OCI-LY7 (cell line): Measurements from ENCODE around the gene ANG. TPM values are rescaled to one million over a fixed set of nuclear protein-coding genes. Genes with fewer than 3 reads are reported as not detected.

Experiments
- BruUV-seq: library from RNA; stranded (reverse); fragments of 400-500 nt; replicated peaks from 2 replicates; lab custom pipeline; 2021; lab: Mats Ljungman, UMichigan
- CTCF ChIA-PET: fragments of 300-600 bp; sonication (Branson Sonifier 250); formaldehyde crosslinking; loops from one replicate; lab custom pipeline; 2022; ENCODE audit warnings: antibody characterized with exemption; ENCODE audit not compliant: unreplicated experiment; lab: Charles Lee
- POLR2A ChIA-PET: fragments of 300-600 bp; sonication (Branson Sonifier 250); formaldehyde crosslinking; loops from one replicate; lab custom pipeline; 2022; ENCODE audit warnings: antibody characterized with exemption; lab: Charles Lee
- DNase-seq: peaks from one replicate; pipeline ENCODE4 v3.0.0-alpha.2; 2015; ENCODE audit warnings: low spot score
- H2AFZ ChIP-seq: fragments of 200-600 bp; sonication (generic), shearing (Covaris generic); 2 replicates; pipeline ENCODE4 v1.6.1; 2014; ENCODE audit warnings: mild to moderate bottlenecking, antibody characterized with exemption, low read length, moderate library complexity
- H3K27ac ChIP-seq: fragments of 200-600 bp; sonication (generic); 2 replicates; pipeline ENCODE4 v1.5.1; 2014; ENCODE audit warnings: mixed run types, low read depth, mild to moderate bottlenecking, moderate library complexity, low read length, inconsistent platforms; ENCODE audit not compliant: poor library complexity, severe bottlenecking
- H3K36me3 ChIP-seq: fragments of 200-600 bp; sonication (generic); 2 replicates; pipeline ENCODE4 v1.6.1; 2014; ENCODE audit warnings: mild to moderate bottlenecking, antibody characterized with exemption, low read length, moderate library complexity, mixed read lengths; ENCODE audit not compliant: insufficient read depth
- H3K4me1 ChIP-seq: fragments of 200-600 bp; sonication (generic); 2 replicates; pipeline ENCODE4 v1.5.1; 2014; ENCODE audit warnings: mild to moderate bottlenecking, low read length; ENCODE audit not compliant: insufficient read depth, poor library complexity, severe bottlenecking
- H3K4me2 ChIP-seq: fragments of 200-600 bp; sonication (generic); 2 replicates; pipeline ENCODE4 v1.6.1; 2014; ENCODE audit warnings: mild to moderate bottlenecking, low read length
- H3K4me3 ChIP-seq: fragments of 200-600 bp; sonication (generic); 2 replicates; pipeline ENCODE4 v1.5.1; 2014; ENCODE audit warnings: mild to moderate bottlenecking, low read depth, low read length; ENCODE audit not compliant: poor library complexity, severe bottlenecking
- H3K79me2 ChIP-seq: fragments of 200-600 bp; sonication (generic); 2 replicates; pipeline ENCODE4 v1.6.1; 2016; ENCODE audit warnings: low read depth, mild to moderate bottlenecking, low read length, moderate library complexity, mixed read lengths; ENCODE audit not compliant: insufficient read depth
- H3K9me2 ChIP-seq: fragments of 200-600 bp; sonication (generic); 2 replicates; pipeline ENCODE4 v1.6.1; 2016; ENCODE audit warnings: mild to moderate bottlenecking, low read length, mixed read lengths; ENCODE audit not compliant: insufficient read depth
- H3K9me3 ChIP-seq: fragments of 200-600 bp; sonication (generic); 2 replicates; pipeline ENCODE4 v1.6.1; 2014; ENCODE audit warnings: mild to moderate bottlenecking, mixed run types, low read length, mixed read lengths
- H4K20me1 ChIP-seq: fragments of 200-600 bp; sonication (generic); 2 replicates; pipeline ENCODE4 v1.6.1; 2014; ENCODE audit warnings: mild to moderate bottlenecking, antibody characterized with exemption, low read length, moderate library complexity, mixed read lengths; ENCODE audit not compliant: insufficient read depth
- EZH2phosphoT487 ChIP-seq: fragments of 200-600 bp; sonication (generic); IDR thresholded peaks from 2 replicates; pipeline ENCODE4 v1.6.1; 2018; ENCODE audit warnings: low read depth, borderline replicate concordance, mild to moderate bottlenecking, mixed run types, antibody characterized with exemption, low read length, moderate library complexity, mixed read lengths
- intact Hi-C: fragments of 100-400 bp; cut with micrococcal nuclease; formaldehyde crosslinking; loops from one replicate; pipeline ENCODE4 v1.10.0; 2022; ENCODE audit not compliant: unreplicated experiment
- total RNA-seq, 2 experiments: library from RNA; depleted of rRNA in 1 of 2; stranded (reverse); fragments of >200 nt in 1 of 2; shearing (Covaris generic) in 1 of 2; gene quantifications; 2 replicates each; pipeline ENCODE4 v1.2.3, GENCODE V29; 2014 to 2022
- TF ChIP-seq, protein P1 (sequence below): fragments of 200-600 bp; sonication (generic); conservative IDR thresholded peaks from 2 replicates; pipeline ENCODE4 v1.5.1; 2014; ENCODE audit warnings: mild to moderate bottlenecking, antibody characterized with exemption, low read length, moderate library complexity, mixed read lengths

Gene ANG
- total RNA-seq, 2 experiments from 2014 or later: not detected

- no peaks in the 10 kb centered on the region for H3K9me2 ChIP-seq
- intact Hi-C loops: loop anchor here (10.0 kb wide), 1 partner anchor 418 kb away; the partner anchor contains the start of gene TMEM253
- no peak overlapping the region for H3K27ac ChIP-seq
- ChIA-PET POLR2A (interaction anchor here (0.6 to 1.4 kb wide), 2 partner anchors 49 to 305 kb away, joined by 4 read pairs; no protein-coding TSS in a partner anchor), CTCF (no interaction called here)
- no peak overlapping the region for H3K4me3 ChIP-seq
- no peak overlapping the region for H3K4me2 ChIP-seq
- no peaks in the 10 kb centered on the region for H3K9me3 ChIP-seq
- no peak overlapping the region for H2AFZ ChIP-seq
- H3K79me2 ChIP-seq: no peaks in the 10 kb centered on the region
- DNase-seq: no peak
- peaks cover 22% of the 10 kb centered on the region for H3K4me1 ChIP-seq
- no peak for TF ChIP-seq EZH2phosphoT487
- TF ChIP-seq, protein P1, sequence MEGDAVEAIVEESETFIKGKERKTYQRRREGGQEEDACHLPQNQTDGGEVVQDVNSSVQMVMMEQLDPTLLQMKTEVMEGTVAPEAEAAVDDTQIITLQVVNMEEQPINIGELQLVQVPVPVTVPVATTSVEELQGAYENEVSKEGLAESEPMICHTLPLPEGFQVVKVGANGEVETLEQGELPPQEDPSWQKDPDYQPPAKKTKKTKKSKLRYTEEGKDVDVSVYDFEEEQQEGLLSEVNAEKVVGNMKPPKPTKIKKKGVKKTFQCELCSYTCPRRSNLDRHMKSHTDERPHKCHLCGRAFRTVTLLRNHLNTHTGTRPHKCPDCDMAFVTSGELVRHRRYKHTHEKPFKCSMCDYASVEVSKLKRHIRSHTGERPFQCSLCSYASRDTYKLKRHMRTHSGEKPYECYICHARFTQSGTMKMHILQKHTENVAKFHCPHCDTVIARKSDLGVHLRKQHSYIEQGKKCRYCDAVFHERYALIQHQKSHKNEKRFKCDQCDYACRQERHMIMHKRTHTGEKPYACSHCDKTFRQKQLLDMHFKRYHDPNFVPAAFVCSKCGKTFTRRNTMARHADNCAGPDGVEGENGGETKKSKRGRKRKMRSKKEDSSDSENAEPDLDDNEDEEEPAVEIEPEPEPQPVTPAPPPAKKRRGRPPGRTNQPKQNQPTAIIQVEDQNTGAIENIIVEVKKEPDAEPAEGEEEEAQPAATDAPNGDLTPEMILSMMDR: no peak
- H3K36me3 ChIP-seq: no peaks in the 10 kb centered on the region
- no TSS peak for BruUV-seq
- H4K20me1 ChIP-seq: no peaks in the 10 kb centered on the region
These were observed 2.0 kb upstream of the ANG start for GRCh38 chr14:20686386-20687143.

GRCh38 chr14:20687362-20688166, 1.0 kb upstream of the ANG start:
- intact Hi-C loops: loop anchor here (10.0 kb wide), 1 partner anchor 417 kb away; the partner anchor contains the start of gene TMEM253
- no peaks in the 10 kb centered on the region for H3K36me3 ChIP-seq
- no peak overlapping the region for H3K4me3 ChIP-seq
- TF ChIP-seq, protein P1: no peak
- no peak for TF ChIP-seq EZH2phosphoT487
- no peaks in the 10 kb centered on the region for H3K9me3 ChIP-seq
- H2AFZ ChIP-seq: no peak overlapping the region
- H3K9me2 ChIP-seq: no peaks in the 10 kb centered on the region
- no peak overlapping the region for H3K4me2 ChIP-seq
- H3K4me1 ChIP-seq: peaks cover 12% of the 10 kb centered on the region
- H3K27ac ChIP-seq: no peak overlapping the region
- POLR2A ChIA-PET: no interaction called here
- no TSS peak for BruUV-seq
- CTCF ChIA-PET: no interaction called here
- no peaks in the 10 kb centered on the region for H3K79me2 ChIP-seq
- DNase-seq: no peak
- H4K20me1 ChIP-seq: no peaks in the 10 kb centered on the region
